ENCODE data around the gene BRD7.

BRD7 gene

DNA sequence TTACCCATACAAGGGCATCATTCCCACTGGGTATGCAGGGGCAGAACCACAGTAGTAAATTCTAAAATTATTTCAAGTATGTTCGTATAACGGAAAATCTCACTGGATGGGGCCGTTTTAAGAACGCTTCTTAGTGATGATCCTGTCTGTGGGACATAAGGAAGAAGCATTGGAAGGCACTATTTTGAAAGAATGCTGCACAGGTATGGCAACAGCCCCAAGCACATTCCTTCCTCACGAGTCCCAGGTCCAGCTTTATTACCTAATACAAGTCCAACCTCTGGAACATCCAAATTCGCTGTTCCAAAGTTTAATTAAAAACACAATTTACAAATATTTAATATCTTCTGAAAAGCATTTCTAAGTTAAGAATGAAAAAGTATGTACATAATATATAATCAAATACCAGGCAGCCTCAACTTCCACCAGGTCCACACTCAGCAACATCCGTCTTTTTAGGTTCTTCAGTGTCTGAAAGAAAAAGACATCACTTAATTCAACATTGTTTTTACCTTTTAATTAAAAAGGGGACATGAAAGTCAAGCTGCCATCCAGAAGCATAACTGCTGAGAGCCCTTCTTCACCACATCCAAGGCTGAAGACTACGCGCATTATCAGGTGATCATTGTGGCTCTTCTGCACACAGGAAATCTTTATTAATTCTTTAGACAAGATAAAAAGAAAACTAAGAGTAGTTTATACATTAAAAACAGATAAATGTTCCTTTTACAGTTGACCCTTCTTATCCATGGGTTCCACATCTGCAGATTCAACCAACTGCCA lies 49.8 kb downstream of the BRD7 start:
- DNase-seq: peak; percentile 2

DNA sequence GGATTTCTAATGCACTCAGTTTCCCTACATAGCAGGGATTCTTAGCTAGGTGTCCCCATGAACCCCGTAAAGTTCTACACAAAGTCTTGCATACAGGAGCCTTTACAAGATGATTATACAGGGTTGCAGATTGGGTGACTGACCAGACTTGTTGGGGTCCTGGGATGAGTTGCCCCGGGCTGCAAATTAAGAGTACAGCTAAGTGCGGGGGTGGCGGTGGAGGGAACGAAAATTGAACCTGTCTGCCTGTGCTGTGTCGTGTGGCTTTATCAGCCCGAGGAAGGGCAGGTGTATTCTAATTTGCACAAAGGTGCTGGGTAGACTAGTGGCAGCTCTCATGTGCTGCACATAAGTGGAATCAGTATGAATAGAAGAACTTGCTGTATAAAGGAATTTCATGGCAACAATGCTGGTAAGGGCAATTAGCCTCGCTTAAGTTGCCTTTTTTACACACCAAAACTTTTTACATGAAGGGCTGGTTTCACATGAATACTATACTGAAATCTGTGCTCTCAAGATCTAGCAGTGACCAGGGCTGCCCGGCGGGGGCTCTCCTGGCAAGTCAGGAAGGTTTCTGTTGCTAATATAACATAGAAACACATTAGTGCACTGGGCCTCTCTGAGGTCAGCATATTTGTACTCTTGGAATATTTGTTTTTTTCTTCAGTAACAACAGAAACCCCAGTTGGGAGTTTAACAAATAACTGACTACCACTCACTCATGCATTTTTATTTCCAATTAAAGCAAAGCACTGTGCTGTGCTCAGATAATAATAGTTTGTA lies 51.7 kb downstream of the BRD7 start:
- no peak for DNase-seq

DNA sequence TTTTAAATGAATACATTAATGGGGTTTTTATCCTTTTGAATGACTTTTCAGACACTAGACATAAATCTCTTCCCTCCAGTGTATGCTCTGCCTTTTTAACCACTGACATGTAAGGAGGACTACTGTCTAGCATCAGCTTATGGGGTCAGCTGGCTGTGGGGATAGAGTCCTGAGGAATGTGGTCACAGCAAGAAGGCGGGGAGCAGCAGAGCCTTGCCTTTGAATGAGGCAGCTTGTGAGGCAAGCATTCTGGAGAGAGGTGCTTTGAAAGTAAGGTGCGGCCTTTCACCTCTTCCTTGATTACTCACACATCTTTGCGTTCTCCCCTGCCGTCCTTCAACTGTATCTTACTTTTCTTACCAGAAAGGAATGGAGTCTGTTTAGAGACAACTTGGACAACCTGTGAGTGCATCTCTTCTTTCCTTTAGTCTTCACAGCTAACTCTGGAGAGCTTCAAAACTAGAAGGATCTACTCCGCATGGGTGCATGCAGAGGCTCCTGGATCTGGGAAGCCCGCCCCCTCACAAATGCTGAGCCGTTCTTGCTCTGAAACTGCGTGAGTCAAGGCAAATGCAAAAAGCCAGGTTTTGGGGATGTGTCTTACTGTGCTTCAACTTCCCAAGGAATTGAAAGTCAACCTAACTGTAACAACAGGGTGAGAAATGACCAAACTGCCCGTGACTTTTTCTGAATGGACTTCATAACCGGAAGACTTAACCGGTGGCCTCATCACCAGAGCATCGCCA lies 52.5 kb downstream of the BRD7 start:
- DNase-seq: peak; percentile 2

DNA sequence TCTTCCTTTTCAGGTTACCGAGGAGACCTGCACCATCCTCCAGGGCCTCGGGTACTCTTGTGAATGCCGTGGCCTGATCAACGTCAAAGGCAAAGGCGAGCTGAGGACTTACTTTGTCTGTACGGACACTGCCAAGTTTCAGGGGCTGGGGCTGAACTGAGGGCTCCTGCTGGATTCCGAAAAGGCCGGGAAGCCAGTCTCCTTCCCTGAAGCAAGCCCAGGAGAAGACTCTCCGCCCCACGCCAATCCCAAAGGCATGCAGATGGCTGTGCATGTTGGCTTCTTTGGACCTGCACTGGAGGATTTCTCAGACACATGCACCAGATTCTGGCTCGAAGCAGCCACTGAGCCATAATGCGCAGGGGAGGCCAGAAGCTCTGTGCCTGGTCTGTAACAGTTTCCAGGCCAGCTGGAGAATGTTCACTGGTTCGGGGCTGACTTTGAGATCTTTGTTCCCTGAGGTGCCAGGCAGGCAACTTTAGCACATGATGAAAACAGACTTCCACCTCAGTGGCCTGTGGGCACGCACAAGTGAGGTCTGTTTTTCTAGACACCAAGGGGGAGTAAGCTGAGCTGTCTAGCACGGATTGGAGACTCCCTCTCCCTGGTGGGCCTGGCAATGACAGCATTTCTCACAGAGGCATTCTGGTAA lies 53.3 kb downstream of the BRD7 start:
- DNase-seq: peak; percentile 4

DNA sequence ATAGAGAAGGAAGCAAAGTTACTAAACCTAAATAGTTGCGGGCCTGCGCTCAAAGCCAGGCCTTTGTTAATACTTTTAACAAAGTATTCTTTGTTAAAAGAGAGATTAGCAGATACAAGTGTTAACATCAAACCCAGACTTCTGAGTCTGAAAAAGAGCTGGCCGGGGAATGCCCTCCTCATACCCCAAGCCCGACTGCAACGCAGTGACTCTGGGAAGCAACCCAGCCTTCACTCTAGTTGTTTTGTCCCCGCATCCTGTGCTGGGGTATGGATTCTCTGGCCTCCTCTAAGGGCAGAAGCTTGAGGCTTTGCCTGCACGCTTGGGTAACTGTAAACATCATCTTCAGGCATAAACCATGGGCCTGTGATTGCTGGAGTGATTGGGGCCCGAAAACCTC lies 54.1 kb downstream of the BRD7 start:
- peak; percentile 1 for DNase-seq

DNA sequence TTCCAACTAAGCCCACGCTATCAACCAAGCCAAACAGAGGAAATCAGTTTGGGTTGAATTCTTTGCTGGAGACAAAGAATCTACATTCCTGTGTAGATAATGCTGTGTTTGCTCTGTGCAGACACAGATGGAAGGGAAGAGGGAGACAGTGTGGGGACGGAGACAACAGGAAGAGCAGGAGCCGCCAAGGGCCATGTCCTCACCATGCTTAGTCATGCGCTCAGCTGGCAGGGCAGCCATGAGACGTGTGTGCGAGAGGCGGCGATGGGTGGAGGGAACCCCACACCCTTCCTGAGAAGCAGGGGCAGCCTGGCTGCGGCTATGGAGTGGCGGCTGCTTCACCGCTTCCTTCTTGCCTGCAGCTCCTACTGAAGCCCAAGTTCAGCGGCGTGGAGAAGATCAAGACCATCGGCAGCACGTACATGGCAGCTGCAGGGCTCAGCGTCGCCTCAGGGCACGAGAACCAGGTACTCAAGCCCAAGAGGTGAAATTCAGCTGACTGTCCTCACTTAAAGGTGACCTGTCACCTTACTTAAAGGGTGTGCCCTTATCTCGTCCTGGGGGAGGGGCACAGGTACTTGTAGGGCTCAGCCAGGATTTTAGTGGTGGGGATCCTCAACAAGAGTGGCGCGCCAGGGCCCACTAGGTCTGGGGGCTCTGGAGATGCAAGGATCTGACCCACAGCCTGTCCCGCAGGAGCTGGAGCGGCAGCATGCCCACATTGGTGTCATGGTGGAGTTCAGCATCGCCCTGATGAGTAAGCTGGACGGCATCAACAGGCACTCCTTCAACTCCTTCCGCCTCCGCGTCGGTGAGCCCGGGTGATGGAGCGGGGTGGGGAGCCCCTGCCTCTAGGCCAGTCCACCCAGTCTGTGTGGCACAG lies 55.0 kb downstream of the BRD7 start:
- DNase-seq: peak; percentile 35

DNA sequence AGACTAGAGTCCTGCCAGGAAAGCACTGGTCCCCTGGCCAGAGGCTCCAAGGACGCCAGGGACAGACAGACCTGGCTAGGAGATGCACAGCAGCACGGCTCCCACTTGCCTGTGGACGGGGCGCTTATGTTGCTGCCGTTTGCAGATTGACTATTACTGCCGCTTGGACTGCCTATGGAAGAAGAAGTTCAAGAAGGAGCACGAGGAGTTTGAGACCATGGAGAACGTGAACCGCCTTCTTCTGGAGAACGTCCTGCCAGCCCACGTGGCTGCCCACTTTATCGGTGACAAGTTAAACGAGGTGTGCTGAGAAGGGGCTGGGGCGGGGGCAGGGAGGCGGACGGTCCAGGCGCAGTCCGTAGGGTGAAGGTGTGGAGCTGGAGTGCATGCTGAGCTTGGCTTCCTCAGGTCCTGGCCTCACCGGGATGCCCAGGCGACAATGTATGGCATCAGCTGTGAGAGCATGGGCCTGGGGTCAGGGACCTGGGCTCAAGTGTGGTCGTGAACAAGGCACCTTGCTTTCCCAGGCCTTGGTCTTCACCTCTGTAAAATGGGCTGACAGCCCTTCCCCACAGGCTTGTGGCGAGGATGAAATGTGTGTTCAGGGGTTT lies 56.8 kb downstream of the BRD7 start:
- peak; percentile 3 for DNase-seq

DNA sequence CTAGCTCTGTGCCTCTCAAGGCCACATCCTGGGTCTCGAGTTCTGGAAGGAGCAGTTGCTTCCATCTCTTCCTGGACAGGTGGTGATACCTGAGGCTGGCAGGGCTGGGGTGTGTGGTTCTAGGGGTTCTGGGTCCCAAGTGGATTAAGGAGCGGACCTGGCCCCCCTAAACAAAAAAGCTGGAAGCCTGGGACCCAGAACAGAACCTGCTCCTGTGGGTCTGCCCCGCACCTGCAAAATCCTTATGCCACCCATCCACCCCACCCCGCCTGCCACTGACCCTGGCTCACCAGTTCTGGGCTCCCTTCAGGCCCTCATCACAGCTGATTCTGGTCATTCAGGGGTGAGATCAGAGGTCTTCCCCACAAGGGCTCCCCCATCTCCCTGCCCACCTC lies 57.7 kb downstream of the BRD7 start:
- DNase-seq: no peak

DNA sequence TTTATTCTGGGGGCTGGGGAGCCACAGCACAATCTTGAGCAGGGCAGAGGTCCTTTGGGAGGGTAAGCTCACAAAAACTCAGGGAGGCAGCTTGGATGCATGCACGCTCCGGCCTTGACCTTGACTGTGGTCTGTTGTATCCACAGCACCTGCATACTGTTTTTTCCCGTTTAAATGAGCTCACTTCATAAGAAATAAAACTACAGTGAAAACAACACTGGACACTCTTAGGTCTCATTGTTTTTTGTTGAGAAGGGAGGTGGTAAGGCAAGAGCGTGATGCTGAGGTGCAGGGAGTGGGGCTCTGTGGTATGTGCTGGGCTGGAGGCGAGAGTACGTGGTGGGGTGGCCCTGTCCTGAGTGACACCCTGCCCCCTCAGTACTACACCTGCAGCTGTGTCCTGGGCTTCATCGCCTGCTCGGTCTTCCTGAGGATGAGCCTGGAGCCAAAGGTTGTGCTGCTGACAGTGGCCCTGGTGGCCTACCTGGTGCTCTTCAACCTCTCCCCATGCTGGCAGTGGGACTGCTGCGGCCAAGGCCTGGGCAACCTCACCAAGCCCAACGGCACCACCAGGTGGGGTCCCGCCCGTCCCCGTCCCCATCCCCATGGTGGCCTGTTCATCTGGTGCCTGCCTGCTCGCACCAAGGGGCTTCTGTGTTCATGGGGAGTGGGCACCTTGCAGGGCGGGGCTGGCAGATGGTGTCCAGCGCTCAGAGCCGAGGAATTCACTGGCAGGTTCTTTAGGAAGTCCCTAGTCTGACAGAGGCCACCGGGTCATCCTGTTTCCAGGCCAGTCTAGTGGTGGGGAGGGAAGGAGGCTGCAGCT lies 58.3 kb downstream of the BRD7 start:
- no peak for DNase-seq

DNA sequence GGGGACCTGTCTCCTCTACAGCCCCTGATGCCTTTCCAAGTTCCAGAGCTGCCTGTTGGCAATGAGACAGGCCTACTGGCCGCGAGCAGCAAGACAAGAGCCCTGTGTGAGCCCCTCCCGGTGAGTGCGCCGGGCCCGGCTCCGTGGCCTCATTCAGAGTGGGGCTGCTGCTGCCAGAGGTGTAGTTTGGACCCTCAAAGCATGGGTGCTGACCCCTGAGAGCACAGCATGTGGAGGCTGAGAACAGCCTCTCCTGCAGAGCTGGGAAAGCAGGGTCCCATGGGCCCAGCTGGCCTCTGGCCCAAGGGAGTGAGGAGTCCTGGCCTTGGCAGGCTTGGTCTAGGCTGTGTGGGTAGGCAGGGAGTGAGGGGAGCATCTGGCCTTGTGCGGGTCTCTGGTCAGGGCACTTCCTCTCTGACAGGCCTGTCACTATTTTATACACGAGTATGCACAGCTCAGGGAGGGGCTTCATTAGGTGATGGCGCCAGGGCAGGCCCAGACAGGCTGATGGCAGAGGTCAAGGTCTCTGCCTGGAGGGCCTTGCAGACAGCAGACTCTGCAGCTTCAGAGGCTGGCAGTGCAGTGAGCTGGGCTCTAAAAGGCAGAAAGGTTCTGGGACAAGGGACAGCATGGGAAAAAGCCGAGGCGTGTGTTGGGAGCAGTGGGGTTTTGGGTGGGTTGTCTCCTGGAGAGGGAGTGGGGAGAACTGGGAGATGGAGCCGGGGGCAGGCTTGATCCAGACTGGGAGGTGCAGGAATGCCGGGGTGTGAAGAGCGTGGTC lies 59.1 kb downstream of the BRD7 start:
- no peak for DNase-seq

DNA sequence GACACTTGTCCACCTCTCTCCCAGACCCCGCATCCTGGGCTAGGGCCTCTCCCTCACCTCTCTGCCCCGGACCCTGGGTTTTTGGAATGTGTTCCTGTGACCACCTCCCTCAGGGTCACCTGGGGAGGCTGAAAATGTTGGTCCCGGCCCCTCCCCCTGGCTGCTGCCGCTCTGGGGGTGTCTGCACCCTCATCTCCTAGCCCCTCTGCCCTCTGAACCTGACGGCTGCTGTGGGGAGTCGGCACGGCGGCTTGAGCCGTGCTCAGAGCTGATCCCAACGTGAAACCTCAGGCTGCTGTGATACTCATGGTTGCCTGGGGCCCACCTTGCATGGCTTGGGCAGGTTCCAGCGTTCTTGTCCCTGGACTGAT lies 59.6 kb downstream of the BRD7 start:
- no peak for DNase-seq

DNA sequence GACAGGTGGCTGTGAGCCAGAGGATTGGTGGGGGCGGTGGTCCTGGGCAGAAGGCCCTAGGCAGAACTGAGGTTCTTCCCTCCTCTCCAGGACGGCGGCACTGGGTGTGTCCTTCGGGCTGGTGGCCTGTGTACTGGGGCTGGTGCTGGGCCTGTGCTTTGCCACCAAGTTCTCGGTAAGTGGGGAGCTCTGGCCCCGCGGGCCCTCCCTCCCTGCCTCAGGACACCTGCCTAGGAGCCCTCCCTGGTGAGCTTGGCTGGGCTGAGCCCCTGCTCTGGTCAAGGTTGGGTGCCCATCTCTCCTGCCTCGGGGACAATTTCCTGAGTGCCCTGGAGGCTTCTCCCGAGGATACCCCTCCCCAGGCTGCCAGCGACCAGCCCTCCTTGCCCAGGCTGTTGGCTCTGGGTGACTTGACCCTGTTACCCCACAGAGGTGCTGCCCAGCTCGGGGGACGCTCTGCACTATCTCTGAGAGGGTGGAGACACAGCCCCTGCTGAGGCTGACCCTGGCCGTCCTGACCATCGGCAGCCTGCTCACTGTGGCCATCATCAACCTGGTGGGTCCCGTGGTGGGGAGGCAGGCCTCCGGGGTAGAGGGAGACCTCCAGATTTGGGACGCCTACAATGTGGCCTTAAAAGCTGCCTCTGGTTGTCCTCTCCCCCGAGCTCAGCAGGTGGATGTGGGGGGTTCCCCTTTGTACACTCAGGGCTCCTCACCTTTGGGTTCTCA lies 60.4 kb downstream of the BRD7 start:
- no peak for DNase-seq

DNA sequence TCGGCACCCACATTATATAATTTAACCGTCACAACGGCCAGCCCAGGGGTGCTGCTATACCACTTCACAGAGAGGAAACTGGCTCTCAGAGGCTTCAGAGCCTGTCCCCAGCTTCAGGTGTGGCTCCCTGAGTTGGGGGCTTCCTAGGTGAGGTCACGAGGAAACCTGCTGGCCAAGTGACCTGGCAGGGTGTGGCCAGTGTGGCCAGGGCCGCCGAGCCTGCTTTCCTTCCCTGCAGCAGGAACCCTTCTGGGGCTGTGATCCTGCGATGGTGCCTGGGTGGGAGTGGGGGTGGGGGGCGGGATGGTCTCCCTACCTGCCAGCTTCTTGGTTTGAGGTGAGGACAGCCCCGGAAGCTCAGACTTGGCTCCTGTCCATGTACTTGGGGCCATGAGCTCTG lies 62.5 kb downstream of the BRD7 start:
- no peak for DNase-seq

DNA sequence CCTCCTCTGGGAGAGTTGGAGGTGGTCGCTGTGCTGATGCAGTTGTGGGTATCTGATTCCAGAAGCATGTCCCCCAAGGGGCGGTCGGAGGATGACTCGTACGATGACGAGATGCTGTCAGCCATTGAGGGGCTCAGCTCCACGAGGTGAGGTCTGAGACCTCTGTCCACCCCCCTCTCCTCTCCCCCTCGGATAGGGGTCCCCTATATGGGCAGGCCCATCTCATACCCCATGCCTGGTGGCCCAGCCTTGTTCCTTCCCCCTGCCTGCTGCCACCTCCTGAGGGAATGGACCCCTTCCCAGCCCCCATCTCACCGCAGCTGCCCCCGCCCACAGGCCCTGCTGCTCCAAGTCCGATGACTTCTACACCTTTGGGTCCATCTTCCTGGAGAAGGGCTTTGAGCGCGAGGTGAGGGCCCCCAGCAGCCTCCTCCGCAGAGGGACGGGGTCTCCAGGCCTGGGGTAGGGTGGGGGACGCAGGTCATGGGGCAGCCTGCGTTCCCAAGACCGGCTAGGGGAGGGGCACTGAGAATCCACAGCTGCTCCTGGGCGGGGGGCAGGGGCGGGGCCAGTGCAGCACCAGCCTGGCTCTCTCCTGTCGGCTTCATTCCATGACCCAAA lies 63.2 kb downstream of the BRD7 start:
- no peak for DNase-seq

DNA sequence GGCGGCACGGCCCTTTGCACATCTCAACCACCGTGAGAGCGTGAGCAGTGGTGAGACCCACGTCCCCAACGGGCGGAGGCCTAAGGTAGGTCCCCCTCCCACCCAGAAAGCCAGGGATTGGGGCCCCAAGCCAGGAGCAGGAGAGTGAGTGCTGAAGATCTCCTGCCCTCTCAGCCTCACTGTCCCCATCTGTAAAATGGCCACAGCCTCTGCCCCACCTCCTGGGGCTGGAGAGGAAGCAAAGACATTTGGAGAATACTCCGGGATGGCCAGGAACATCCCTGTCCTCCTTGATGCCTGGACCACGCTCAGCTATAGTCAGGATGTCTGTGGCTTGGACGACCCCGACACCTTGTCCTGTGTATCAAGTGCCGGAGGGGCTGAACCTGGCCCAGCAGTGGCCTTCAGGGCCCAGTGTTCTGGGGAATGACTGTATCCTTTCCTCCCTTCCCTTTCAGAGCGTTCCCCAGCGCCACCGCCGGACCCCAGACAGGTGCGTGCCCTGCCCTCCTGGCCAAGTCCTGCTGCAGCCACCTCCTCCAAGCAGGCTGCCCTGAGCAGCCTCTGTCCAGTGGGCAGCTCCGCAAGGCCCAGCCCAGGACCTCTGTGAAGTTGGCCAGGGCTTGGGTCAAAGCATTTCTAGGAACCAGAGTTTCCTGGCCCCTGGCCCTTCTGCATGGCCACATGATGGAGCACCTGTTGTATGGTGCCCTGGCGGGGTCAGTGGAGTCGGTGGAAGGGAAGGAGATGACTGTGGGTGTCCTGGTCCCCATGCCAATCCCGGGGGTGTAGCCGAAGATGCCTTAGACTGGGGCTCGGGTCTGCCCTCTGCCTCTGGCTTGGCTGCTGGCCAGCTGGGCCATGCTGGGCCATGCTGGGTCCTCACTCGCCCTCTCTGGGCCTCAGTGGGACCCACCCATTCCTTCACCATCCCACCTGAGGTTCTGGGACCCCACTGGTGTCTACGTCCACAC lies 64.0 kb downstream of the BRD7 start:
- no peak for DNase-seq

DNA sequence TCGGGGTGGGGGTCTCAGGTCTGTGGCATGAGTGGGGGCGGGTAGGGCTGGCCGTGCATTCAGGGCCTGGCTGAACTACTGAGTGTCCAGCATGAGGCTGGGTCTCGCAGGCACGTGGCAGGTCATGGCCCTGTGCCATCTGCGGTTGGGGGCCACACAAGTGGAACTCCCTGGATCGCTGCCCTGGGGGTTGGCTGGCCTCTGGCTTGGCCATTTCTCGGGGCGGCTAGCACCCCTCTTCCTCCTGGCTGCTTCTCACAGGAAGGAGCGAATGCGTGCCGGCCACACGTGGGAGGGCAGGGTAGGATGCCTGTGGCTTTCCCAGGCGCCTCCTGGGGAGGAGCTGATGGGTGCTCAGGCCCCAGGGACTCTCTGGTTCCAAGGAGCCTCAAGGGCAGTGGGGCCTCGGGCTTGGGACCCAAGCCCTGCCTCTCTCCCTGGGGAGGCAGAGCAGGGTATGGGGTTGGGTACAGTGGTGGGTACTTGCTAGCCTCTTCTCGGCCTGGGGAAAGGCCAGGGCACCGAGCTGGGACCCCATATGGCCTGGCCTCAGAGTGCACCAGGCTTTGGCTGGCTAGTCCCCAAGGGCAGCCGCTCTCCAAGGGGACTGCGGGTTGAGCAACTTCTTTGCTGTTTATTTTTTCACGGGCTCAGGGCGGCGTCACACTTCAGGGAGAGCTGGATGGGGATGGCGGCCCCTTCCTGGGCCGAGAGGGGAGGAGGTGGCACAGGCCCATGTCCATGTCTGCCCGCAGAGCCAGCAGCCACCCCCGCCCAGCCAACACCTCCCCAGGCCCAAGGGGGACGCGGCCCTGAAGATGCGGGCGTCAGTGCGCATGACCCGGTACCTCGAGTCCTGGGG lies 65.0 kb downstream of the BRD7 start:
- no peak for DNase-seq
